GM12878 (cell line): ENCODE measurements around the gene CD38. TPM values are rescaled to one million over a fixed set of nuclear protein-coding genes. Genes with fewer than 3 reads are reported as not detected.

Experiments
- ATAC-seq: fragments of 200-7000 bp; cut with Tn5 transposase; 3 replicates; pipeline ENCODE4 v1.9.1; 2020; ENCODE audit warnings: mild to moderate bottlenecking, moderate library complexity
- BruUV-seq: library from RNA; stranded (reverse); fragments of 400-500 nt; replicated peaks from 2 replicates; lab custom pipeline; 2021; lab: Mats Ljungman, UMichigan
- CTCF ChIA-PET: fragments of 300-600 bp; sonication (Branson Sonifier 250); formaldehyde crosslinking; extraction: SDS; loops from one replicate; lab custom pipeline; 2021; ENCODE audit warnings: inconsistent platforms; lab: Yijun Ruan, JAX
- POLR2A ChIA-PET: fragments of 350-600 bp; formaldehyde crosslinking; extraction: SDS; loops from one replicate; lab custom pipeline; 2021; ENCODE audit warnings: inconsistent platforms; lab: Charles Lee
- RAD21 ChIA-PET: fragments of 300-600 bp; sonication (Branson Sonifier 250); formaldehyde crosslinking; loops from one replicate; lab custom pipeline; 2023; ENCODE audit warnings: antibody characterized with exemption; ENCODE audit not compliant: unreplicated experiment; lab: Charles Lee
- SMC1A ChIA-PET: fragments of 300-600 bp; sonication (Branson Sonifier 250); formaldehyde crosslinking; loops from one replicate; lab custom pipeline; 2023; ENCODE audit not compliant: unreplicated experiment, uncharacterized antibody; lab: Charles Lee
- DNase-seq: peaks from one replicate; pipeline ENCODE4 v3.0.0-alpha.2; 2011; ENCODE audit warnings: low read depth, low spot score
- FAIRE-seq: peaks from 3 replicates; lab custom pipeline; 2011; peaks lifted over from hg19 to GRCh38; lab: Jason Lieb, UNC
- H2AFZ ChIP-seq: 2 replicates; pipeline ENCODE4 v1.6.0; 2011; ENCODE audit warnings: low read depth, low read length, control low read depth; ENCODE audit not compliant: control insufficient read depth
- H3K27ac ChIP-seq: 2 replicates; pipeline ENCODE4 v1.5.1; 2011; ENCODE audit warnings: control low read depth; ENCODE audit not compliant: control insufficient read depth, insufficient read depth
- H3K27me3 ChIP-seq, 2 experiments: replicated peaks in 1 of 2; 2 replicates each; pipeline versions ENCODE4 v1.6.0 to v1.6.1; 2011; ENCODE audit warnings: low read length in 1 of 2; ENCODE audit not compliant: control insufficient read depth in 2 of 2, insufficient read depth in 2 of 2
- H3K36me3 ChIP-seq, 2 experiments: 2 replicates each; pipeline ENCODE4 v1.5.1; 2011; ENCODE audit warnings: low read length in 1 of 2; ENCODE audit not compliant: control insufficient read depth in 2 of 2, insufficient read depth in 2 of 2
- H3K4me1 ChIP-seq: 2 replicates; pipeline ENCODE4 v1.6.1; 2011; ENCODE audit warnings: mild to moderate bottlenecking, low read length, moderate library complexity, mixed read lengths; ENCODE audit not compliant: control insufficient read depth, insufficient read depth
- H3K4me2 ChIP-seq: 2 replicates; pipeline ENCODE4 v1.6.0; 2011; ENCODE audit warnings: control low read depth; ENCODE audit not compliant: control insufficient read depth, insufficient read depth
- H3K4me3 ChIP-seq: fragments of 200-600 bp; sonication (generic); 2 replicates; pipeline ENCODE4 v1.5.1; 2016
- H3K79me2 ChIP-seq: 2 replicates; pipeline ENCODE4 v1.6.0; 2011; ENCODE audit warnings: low read length; ENCODE audit not compliant: control insufficient read depth, insufficient read depth
- H3K9ac ChIP-seq: 2 replicates; pipeline ENCODE4 v1.8.0; 2011; ENCODE audit warnings: low read length, control low read depth, mixed read lengths; ENCODE audit not compliant: control insufficient read depth, insufficient read depth
- H3K9me3 ChIP-seq: replicated peaks from 3 replicates; pipeline ENCODE4 v1.5.1; 2011; ENCODE audit warnings: mild to moderate bottlenecking, low read length; ENCODE audit not compliant: control insufficient read depth, insufficient read depth
- H4K20me1 ChIP-seq: 2 replicates; pipeline ENCODE4 v1.6.0; 2011; ENCODE audit not compliant: control insufficient read depth, insufficient read depth
- BCLAF1 ChIP-seq: fragments of 450-650 bp; IDR thresholded peaks from 2 replicates; pipeline ENCODE4 v1.6.1; 2017; ENCODE audit warnings: antibody characterized with exemption, mild to moderate bottlenecking, moderate library complexity
- CREB1 ChIP-seq: IDR thresholded peaks from 2 replicates; pipeline ENCODE4 v1.6.1; 2012; ENCODE audit warnings: low read depth, mild to moderate bottlenecking, inconsistent platforms
- ETV6 ChIP-seq, 2 experiments: fragments of 450-650 bp in 1 of 2; IDR thresholded peaks in 1 of 2; conservative IDR thresholded peaks in 1 of 2; 2 replicates each; pipeline ENCODE4 v1.6.1; 2014; ENCODE audit warnings: antibody characterized with exemption in 1 of 2, borderline replicate concordance in 1 of 2, low read depth in 1 of 2, mild to moderate bottlenecking in 1 of 2, moderate library complexity in 1 of 2
- FOS ChIP-seq: IDR thresholded peaks from 3 replicates; pipeline ENCODE4 v1.6.1; 2011; ENCODE audit warnings: borderline replicate concordance; ENCODE audit not compliant: insufficient read length; ENCODE audit errors: extremely low read depth
- IRF5 ChIP-seq: fragments of 450-650 bp; IDR thresholded peaks from 2 replicates; pipeline ENCODE4 v1.6.1; 2017; ENCODE audit warnings: borderline replicate concordance
- RELA ChIP-seq: fragments of 450-650 bp; IDR thresholded peaks from 2 replicates; pipeline ENCODE4 v1.8.0; 2014; ENCODE audit warnings: borderline replicate concordance; ENCODE audit not compliant: partially characterized antibody
- RFX5 ChIP-seq: IDR thresholded peaks from 2 replicates; pipeline ENCODE4 v1.6.1; 2011; ENCODE audit warnings: low read depth, low read length, improper control_type of control experiment
- TARDBP ChIP-seq: IDR thresholded peaks from 2 replicates; pipeline ENCODE4 v1.6.1; 2016; ENCODE audit warnings: borderline replicate concordance
- ZNF622 ChIP-seq: fragments of 450-650 bp; IDR thresholded peaks from 2 replicates; pipeline ENCODE4 v1.6.1; 2017; ENCODE audit warnings: mild to moderate bottlenecking, inconsistent platforms
- WGBS: methylation state at CpG from one replicate; pipeline ENCODE4 v1.1.6; 2016; ENCODE audit warnings: low lambda C conversion rate; ENCODE audit not compliant: insufficient replicate concordance, insufficient coverage; ENCODE audit errors: missing lambda C conversion rate; 5-methylcytosine and 5-hydroxymethylcytosine counted together
- in situ Hi-C: fragments of 300-500 bp; cut with MboI; formaldehyde crosslinking; loops from 9 replicates; pipeline ENCODE4 v1.14.3; 2018; ENCODE audit warnings: mixed read lengths
- intact Hi-C: fragments of 100-400 bp; cut with micrococcal nuclease; formaldehyde crosslinking; loops from one replicate; pipeline ENCODE4 v1.14.2; 2022; ENCODE audit not compliant: unreplicated experiment
- polyA plus RNA-seq, 11 experiments: library from polyadenylated mRNA; depleted of rRNA in 4 of 11; unstranded in 6 of 11; stranded (reverse) in 5 of 11; fragments of >200 nt; fragmentation: Nextera tagmentation in 4 of 11; fragmentation: Illumina TruSeq in 1 of 11; extraction: Ambion mirVana in 4 of 11; extraction: Trizol in 1 of 11; gene quantifications; 1 replicate in 1 of 11; 2 replicates in 10 of 11; pipeline versions ENCODE4 v1.2.1 to v1.2.3, GENCODE V29; 2011 to 2016; ENCODE audit warnings: inconsistent platforms in 2 of 11, missing spikeins in 2 of 11, low read depth in 1 of 11
- total RNA-seq, 4 experiments: library from RNA; depleted of rRNA in 3 of 4; stranded (reverse); fragments of >200 nt in 3 of 4; fragmentation: Illumina TruSeq in 1 of 4; extraction: Trizol in 1 of 4; gene quantifications; 2 replicates each; pipeline versions ENCODE4 v1.2.1 to v1.2.3, GENCODE V29; 2013 to 2021

Gene CD38
- total and polyA plus RNA-seq, 10 of the 15 experiments (the other 5 are each of a cell fraction or from before 2014, with no cell fraction given) = 3.5 to 39.8 (median 12.7) TPM

- TF ChIP-seq FOS = no peak
Measured at GRCh38 chr4:15737255-15737654, 40.9 kb upstream of the CD38 start (continued).

GRCh38 chr4:15738877-15739276 is 39.3 kb upstream of the CD38 start:
- Histone ChIP-seq H3K4me3 (no peak overlapping the region), H3K9ac (no peak overlapping the region), H3K4me2 (no peak overlapping the region), H3K27ac (no peak overlapping the region), H3K79me2 (no peaks in the 10 kb centered on the region), H2AFZ (no peak overlapping the region), H3K9me3 (no peaks in the 10 kb centered on the region; the same call in 1 of the 3 replicates), H3K4me1 (no peaks in the 10 kb centered on the region), H4K20me1 (no peaks in the 10 kb centered on the region), H3K27me3 (no peaks in the 10 kb centered on the region; a peak in 1 of 4 replicates)
- ChIA-PET CTCF (interaction anchor here (0.7 to 3.6 kb wide), 7 partner anchors 12 to 217 kb away, joined by 3 to 33 read pairs (median 12); no protein-coding TSS in a partner anchor), POLR2A (interaction anchor here (0.6 to 0.7 kb wide), 3 partner anchors 12 to 258 kb away, joined by 3 to 5 read pairs (median 3); no protein-coding TSS in a partner anchor)
- no TSS peak for BruUV-seq
- FAIRE-seq (no peak), DNase-seq (no peak), ATAC-seq (no peak)
- intact Hi-C loops (no loop called here), in situ Hi-C loops (no loop called here)
- WGBS = 0% methylated on average over 1 of the region's 1 CpG
- TF ChIP-seq IRF5 = no peak
- TF ChIP-seq TARDBP = no peak
- TF ChIP-seq RELA = no peak
- TF ChIP-seq ZNF622 = no peak
- TF ChIP-seq RFX5 = no peak
- no peak for TF ChIP-seq BCLAF1
- no peak for TF ChIP-seq ETV6 (conservative IDR thresholded peaks at IDR 0.05 in 1 of 2, IDR thresholded peaks at IDR 0.05 in 1 of 2; ENCODE audit: borderline replicate concordance in 1 of 2, low read depth in 1 of 2)
- TF ChIP-seq CREB1 = no peak
- TF ChIP-seq, all 136 proteins: peak for 0
- RAD21 ChIA-PET = interaction anchor here (1.3 to 3.5 kb wide), 7 partner anchors 18 to 217 kb away, joined by 3 to 16 read pairs (median 5); no protein-coding TSS in a partner anchor
- SMC1A ChIA-PET = interaction anchor here (0.6 to 3.7 kb wide), 10 partner anchors 8 to 262 kb away, joined by 3 to 29 read pairs (median 7); partner anchors contain the start of gene CD38
- no peaks in the 10 kb centered on the region for H3K36me3 ChIP-seq
